ENCODE results near the gene CTBP2.
"Not testable (repeated sequence)": the region's sequence is repeated elsewhere in the genome, so short reads cannot be mapped to it uniquely, and the experiment has no call there.

CTBP2 gene

DNA sequence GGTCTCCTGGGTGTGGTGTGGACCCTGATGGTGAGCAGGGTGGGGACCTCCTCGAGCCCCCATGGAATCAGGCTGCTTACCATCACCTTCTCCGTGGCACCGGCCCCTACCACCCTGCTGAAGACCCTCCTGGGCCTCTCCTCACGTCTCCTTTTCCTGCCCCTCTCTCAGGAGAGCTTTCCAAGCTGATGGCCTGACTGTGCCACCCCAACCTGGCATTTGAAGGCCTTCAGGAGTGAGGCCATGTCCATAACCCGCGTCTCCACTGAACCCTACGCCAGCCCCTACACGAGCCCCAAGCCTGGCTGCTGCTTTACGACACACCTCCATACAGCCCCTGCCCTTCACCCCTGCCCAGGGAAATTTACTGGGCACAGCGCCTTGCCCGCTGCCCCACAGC is 163.1 kb downstream of the CTBP2 start:
- intact Hi-C loops (cut with DNase I) = loop anchor here (5.0 kb wide), 1 partner anchor 150 kb away; no protein-coding TSS in a partner anchor
- DNase-seq = peak in 3 of 10 donors; percentile 8 to 72 (median 65)

DNA sequence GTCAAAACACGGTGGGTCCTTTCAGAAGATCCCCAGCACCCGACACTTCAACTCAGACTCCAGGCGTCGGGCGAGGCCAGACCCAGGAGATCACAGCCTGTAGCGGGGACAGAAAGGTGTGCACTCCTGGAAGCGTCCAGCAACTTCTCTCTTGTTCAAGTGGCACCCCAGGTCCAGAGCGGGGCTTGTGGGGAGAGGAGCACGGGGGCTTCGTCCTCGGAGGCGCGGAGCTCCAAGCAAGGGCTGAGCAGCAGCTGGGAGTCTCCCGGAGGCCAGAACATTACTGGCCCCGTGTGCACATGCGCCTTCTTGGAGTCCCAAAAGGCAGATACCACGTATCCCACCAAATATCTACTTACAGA is 163.5 kb downstream of the CTBP2 start:
- DNase-seq = peak in 1 of 10 donors; percentile 65

DNA sequence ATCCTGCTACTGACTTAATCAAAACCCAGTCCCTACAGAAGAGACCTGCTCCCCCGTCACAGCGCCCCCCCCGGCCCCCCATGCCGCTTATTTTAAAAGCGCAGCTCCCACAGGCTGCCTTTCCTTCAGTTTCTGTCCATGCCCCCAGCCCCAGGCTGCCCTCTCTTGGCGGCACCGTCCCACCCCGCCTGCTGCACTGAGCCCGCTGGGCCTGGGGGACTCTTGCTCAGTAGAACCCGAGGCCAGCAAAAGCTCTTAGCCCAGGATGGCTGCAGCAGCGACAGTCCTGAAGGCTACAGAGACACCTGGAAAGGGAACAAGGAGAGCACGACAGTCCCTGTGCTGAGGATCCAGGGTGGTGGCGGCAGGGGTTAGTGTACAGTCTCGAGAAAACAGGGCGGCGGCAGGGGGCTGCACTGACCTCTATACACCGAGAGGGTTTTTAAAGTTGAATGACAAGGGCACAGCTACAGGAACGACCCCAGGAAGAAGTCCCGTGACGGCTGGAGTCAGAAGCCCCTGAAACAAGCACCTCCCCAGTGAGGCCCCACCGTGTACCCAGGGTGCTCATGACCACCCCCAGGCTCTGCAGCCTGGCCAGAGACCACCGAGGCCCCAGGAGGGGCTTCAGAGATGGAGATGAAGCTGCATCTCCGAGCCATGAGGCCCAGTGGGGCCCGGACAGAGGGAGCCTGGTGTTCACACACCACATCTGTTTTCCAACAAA is 164.1 kb downstream of the CTBP2 start:
- DNase-seq = peak in 2 of 10 donors; percentile 18 to 50
- intact Hi-C loops (cut with DNase I) = loop anchor here (5.0 kb wide), 1 partner anchor 151 kb away; no protein-coding TSS in a partner anchor

More for the DNA sequence above, 163.5 kb downstream of the CTBP2 start:
- intact Hi-C loops (cut with DNase I) = loop anchor here (5.0 kb wide), 1 partner anchor 150 kb away; no protein-coding TSS in a partner anchor

DNA sequence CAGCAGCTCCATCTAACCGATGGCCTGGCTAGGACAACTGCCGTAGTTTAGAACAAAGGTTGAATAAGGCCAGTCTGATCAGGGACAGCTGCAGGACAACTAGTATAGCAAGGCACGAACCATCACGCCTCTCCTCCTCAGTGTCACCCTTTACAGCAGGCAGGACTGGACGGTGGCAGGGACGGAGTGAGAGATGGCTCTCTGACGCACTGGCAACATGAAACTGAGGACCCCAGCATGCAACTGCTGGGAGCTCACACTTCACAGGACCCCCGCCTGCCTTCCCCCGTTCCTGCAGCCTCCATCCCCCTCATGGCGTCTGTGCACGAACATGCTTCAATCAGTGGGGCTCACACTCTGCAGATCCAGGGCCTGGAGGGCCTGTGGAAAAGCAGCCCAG is 164.8 kb downstream of the CTBP2 start:
- intact Hi-C loops (cut with DNase I) = loop anchor here (5.0 kb wide), 1 partner anchor 152 kb away; no protein-coding TSS in a partner anchor

DNA sequence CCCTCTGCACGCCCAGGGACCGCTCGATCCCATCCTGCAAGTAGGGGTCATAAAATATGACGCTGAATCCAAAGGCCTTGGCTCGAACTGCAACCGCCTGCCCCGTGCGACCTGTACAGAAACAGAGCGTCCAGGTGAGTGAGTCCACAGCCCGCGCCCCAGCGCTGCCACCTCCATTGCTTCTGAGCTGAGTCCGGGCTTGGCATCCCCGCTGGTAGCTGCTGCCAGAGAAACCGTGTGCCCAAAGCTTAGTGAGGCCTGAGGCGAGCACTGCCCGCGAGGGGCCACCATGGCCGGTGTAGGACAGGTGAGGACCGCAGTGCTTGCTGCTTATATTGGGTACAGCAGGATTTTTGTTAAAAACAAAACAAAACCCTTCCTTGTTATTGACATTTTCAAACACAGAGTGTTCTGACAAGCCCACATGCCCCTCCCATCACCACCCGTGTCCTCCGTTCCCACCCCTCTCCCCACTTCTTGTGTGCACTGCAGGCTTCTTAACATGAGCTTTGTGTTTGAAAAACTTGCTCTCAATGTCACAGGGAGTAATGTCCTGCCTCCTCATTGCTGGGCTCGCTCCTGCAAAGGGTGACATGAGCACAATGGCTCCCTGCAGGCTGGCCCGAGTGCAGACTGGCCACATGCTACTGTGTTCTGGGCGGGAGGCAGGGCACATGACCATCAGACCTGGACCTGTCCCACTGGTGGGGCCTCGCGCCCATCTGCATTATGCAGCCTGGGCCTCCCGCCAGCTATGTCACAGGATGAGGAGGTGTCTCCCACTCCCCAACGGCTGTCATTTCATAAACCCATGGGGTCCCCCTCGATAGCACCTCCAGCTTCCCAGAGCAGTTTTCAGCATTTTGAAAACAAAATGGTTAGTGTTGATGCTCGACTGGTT is 165.5 kb downstream of the CTBP2 start:
- intact Hi-C loops (cut with DNase I) = loop anchor here (5.0 kb wide), 3 partner anchors 78 to 162 kb away; no protein-coding TSS in a partner anchor
- peak in 2 of 10 donors; percentile 84 for DNase-seq

More for the DNA sequence above, 164.8 kb downstream of the CTBP2 start:
- DNase-seq = peak in 2 of 10 donors; percentile 19 to 76

DNA sequence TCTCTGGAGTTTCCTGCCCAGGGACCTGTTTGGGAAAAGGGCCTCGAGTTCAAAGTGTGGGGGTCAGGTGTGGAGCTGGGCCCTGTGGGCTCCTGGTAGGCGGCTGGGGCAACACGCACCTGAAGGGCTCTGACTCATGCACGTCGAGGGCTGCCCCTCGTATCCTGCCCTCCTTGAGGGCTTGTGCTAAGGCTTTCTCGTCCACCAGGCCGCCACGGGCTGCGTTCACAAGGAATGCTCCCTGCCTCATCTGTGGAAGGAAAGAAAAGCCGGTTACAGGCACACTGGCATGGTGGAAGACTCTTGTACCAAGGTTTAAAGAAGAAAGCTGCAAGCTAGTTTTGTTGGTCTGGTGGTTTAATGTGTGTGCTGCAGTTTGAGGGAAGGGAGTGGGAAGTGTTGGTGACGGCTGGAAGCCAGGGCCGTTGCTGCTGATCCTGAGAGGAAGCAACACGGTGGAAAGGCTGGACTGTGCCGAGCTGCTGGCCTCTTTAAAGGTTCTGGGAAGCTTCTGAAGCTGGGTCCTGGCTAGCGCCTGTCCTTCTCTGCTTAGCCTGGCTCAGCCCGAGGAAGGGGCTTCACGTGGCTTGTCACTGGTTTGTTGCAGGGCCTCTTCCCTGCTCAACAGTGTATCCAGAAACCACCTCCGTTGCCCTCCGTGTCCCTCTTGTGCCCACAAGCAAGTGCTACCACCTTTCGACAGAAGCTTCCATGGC is 166.5 kb downstream of the CTBP2 start:
- peak in 3 of 10 donors; percentile 51 to 92 (median 86) for DNase-seq
- intact Hi-C loops (cut with DNase I) = loop anchor here (5.0 kb wide), 2 partner anchors 77 to 163 kb away; no protein-coding TSS in a partner anchor

DNA sequence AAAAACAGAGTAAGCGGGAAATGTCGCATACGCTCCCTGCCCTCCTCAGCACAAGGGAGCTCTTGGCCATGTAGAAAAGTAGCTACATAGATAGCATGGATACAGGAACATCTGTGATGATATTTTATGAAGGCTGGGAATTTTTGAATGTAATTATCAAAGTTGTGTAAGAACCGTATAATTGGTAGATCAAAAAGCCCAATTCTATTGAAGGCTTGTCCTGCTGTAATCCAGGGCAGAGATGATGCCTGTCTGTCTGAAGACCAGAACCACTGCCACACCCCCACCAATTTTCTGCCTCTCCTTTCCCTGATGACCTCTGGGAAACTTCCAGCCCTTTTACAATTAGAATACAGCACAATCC is 167.0 kb downstream of the CTBP2 start:
- no peak for DNase-seq
- intact Hi-C loops (cut with DNase I) = loop anchor here (5.0 kb wide), 2 partner anchors 76 to 164 kb away; no protein-coding TSS in a partner anchor

DNA sequence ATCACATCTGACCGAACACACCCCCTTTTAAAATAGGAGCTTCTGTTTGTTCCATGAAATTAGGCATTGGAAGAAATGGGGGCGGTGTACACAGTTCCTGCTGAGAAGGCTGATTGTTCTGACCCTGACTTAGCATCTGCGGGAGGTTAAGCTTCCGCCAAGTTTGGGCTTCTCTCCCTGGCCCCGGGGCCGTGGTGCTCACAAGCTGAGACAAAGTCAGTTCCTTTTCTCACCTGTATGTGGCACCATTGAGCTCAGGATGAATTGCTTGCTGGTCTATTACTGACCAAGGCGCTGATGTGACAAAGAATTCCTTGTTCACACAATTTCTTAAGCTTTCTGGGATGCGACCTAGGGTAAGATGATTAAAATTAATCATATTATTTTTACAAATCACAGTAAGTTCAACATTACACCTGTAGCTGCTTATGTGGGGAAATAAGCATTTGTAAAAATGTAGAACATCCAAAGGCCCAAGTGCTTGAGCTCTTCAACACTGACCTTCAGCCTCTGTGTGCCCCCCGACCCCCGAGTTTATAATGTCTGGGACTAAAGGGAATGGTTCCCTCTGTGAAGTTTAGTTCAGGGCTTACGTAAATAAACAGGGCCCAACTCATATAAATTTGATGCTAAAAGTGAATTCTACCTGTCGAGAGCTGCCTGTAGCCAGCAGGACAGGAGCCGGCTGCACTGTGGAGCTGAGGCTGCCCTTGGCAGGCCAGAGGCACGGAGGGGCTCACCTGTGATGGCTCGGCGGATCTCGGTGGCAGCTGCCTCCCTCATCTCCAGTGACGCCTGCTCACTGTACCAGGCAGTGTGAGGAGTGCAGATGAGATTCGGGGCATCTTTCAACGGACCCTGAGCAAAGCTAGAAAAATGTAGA is 167.7 kb downstream of the CTBP2 start:
- DNase-seq = peak in 7 of 10 donors; percentile 62 to 94 (median 73)
- intact Hi-C loops (cut with DNase I) = loop anchor here (5.0 kb wide), 2 partner anchors 75 to 165 kb away; no protein-coding TSS in a partner anchor

DNA sequence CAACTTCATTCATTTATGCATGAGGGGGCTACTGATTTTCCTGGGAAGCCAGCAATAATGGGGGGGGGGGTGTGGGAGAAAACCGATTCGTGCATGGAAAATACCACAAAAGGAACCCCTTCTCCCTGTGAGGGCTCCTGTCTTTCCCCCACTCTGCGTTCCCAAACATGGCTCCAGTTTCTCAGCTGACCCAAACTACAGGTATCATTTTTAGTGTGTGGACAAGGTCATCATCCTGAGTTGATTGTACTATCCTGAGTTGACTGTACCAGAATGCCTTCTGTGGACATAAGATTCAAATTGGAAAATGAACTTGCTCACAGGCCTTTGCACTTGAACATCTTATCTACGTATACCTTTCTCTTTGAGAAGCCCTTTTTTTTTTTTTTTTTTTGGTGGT is 168.5 kb downstream of the CTBP2 start:
- intact Hi-C loops (cut with DNase I) = loop anchor here (5.0 kb wide), 2 partner anchors 75 to 165 kb away; no protein-coding TSS in a partner anchor
- DNase-seq = no peak

DNA sequence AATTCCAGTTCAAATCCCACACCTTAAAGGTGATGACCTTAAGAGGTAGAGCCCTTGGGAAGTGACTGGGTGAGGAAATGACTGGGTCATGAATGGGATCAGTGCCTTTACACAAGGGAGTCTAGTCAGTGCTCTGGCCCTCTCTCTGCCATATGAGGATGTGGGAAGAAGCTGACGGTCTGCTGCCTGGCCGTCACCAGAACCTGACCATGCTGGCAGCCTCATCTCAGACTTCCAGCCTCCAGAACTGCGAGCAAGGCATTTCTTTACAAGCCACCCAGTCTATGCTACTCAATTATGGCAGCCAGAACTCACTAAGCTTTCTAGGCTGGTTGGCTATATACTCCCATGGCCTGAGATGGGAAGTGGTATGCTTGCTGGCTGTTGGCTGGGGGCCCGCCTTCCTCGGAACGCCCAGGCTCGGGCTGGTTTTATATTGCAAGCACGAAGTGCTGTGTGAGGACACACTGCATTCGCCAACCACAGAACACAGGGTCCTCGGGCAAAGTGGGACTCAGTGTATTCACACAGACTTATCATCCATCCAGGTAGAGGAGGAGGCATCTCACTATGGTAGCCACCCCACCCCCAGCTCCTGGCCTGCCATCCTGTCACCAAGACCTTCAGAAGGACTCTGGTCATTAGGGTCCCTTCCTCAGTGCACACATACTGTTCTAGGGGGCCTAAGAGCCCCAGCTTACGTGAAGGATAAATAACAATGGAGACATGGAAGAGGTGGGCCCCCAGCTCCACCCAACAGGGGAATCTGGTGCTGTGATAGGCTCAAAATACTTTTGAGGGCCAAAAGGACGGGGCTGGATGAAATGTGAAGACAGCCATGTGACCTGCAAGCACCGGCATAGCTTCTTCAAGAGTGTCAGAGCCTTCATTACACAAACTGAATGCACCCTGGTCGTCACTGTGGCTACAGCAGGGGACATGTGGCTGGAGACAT is 169.4 kb downstream of the CTBP2 start:
- DNase-seq = no peak
- intact Hi-C loops (cut with DNase I) = loop anchor here (5.0 kb wide), 2 partner anchors 74 to 166 kb away; no protein-coding TSS in a partner anchor

DNA sequence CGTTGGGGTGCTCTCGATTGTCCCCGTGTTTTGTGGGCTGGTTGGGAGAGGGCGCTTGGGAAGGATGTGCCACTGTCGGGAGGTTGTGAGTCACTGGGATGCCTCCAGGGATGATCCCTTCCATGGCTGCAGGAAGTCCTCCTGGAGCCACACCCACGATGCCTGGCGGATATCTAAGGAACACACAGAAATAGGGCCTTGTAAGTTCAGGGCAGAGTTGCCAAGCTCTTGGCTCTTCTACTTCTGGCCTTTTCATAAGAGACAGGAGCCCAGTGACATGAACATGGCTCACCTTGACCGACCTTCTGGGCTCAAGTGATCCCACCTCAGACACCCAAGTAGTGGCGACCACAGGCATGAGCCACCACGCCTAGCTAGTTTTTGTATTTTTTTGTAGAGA is 170.8 kb downstream of the CTBP2 start:
- intact Hi-C loops (cut with DNase I) = no loop called here
- no peak for DNase-seq

DNA sequence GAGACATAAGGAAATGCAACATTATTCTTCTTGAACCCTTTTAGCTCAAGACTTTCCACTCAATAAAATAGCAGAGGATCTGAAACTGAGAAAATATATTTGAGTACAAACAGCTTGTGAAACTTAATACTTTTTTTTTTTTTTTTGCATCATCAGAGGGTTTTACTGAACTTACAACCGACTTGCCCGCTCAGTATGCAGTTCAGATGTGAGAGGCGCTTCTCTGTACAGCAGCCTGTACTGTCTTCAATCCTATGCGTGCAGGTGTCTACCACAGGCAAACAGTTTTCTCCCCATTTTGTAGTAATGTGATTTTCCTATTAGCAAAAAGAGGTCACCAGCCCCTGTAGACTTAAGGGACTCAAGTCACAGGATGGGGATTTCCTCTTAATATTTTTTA is 171.6 kb downstream of the CTBP2 start:
- intact Hi-C loops (cut with DNase I); DNase-seq: not testable (repeated sequence)

DNA sequence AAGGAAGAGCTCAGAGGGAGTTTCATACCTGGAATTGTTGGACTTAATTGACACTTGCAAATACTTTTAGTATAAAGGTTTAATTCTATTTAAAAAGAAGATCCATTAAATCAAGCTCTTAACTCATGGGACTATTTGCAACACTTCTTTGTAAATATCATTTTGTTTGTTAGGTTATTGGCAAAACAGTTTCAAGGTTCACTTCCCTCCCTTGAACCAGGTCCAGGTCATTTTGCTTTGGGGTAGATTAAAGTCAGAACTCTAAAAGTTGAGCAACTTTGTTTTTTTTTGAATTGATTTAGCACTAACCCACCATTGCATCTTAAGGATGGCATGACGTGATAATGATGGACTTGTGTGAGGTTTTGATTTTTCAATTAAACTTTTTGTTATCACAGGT is 172.6 kb downstream of the CTBP2 start:
- intact Hi-C loops (cut with DNase I) = no loop called here
- no peak for DNase-seq

DNA sequence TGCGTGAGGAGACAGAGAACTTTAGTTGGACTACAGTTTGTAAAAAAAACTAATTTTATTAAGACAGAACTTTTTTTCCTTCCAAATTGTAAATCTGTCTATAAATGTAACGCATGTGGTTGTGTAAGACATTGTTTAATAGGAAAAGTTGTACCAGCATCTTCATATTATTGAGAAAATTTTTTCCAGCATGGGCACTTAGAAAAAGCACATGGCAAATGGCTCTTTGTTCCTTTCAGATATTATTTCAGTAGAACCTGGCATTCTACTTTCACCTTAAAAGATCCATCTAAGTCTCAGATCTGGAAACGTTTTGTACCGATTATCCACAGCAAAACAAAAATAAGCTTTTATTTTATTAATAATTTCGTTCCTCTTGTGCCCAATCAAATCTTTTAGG is 175.2 kb downstream of the CTBP2 start:
- intact Hi-C loops (cut with DNase I) = no loop called here
- DNase-seq = no peak

DNA sequence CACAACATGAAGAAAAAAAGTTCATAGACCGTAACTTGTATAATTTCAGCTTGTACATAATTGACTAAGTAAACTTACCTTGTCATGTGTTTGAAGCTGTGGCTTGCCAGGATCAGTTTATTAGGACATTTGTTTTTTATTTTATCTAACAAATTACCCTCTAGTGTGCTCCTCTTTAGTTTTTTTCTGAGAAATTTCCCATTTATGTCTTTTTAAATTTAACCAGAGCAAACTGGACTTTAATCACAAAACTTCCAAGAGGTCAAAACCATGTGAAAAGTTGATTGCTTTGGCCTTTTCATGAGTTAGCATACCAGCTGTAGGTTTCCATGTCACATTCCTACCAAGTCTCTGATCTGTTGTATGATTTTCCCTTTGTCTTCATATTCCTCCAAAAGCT is 176.0 kb downstream of the CTBP2 start:
- intact Hi-C loops (cut with DNase I) = no loop called here
- no peak for DNase-seq

DNA sequence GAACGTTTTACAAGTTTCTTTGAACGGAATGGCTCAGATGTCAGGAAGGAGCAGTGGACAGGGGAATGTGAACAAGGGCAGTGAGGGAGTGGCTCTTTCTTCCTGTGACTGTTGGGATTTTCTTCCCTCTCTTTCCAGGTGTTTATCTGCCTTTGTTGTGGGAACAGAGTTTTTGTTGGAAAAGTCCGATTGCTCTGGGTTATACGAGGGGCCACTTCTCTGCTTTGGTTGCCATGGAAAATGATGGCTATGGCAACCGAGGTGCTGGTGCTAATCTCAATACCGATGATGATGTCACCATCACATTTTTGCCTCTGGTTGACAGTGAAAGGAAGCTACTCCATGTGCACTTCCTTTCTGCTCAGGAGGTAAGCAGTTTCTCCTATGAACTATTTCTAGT is 177.0 kb downstream of the CTBP2 start:
- intact Hi-C loops (cut with DNase I) = no loop called here
- DNase-seq = no peak

DNA sequence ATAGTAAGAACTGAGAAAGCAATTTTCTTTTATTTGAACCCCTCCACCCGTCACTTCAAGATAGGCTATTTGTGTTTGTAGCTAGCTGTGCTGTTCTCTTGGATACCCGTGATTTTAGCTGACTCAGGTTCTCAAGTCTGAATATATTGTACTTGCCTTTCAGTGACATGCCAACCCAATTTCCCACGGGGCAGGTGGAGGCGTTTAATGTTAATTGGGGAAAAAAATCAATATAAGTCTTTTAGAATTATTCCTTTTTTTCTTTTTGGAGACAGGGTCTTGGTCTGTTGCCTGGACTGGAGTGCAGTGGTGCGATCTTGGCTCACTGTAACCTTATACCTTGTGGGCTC is 182.0 kb downstream of the CTBP2 start:
- no peak for DNase-seq
- intact Hi-C loops (cut with DNase I) = no loop called here
